Fibroblast of lung (primary cell): ENCODE data around the gene MACROD2. TPM values are rescaled to one million over a fixed set of nuclear protein-coding genes. Genes with fewer than 3 reads are reported as not detected.

Experiments
- DNase-seq, 2 donors: peaks; one replicate each; pipeline versions ENCODE4 v3.0.0 to v3.0.0-alpha.2; 2010; ENCODE audit warnings: low read depth in 2 of 2
- H2AFZ ChIP-seq: 2 replicates; pipeline ENCODE4 v1.5.1; 2012; ENCODE audit warnings: low read length, control low read depth, inconsistent platforms
- H3K27ac ChIP-seq: 2 replicates; pipeline ENCODE4 v1.5.1; 2011; ENCODE audit warnings: low read length, control low read depth; ENCODE audit not compliant: insufficient read depth
- H3K27me3 ChIP-seq: 2 replicates; pipeline ENCODE4 v1.5.1; 2011; ENCODE audit warnings: mild to moderate bottlenecking, low read length; ENCODE audit not compliant: control insufficient read depth, insufficient read depth
- H3K36me3 ChIP-seq: 2 replicates; pipeline ENCODE4 v1.5.1; 2011; ENCODE audit warnings: low read length; ENCODE audit not compliant: control insufficient read depth, insufficient read depth
- H3K4me1 ChIP-seq: 2 replicates; pipeline ENCODE4 v1.5.1; 2011; ENCODE audit warnings: low read length; ENCODE audit not compliant: control insufficient read depth, insufficient read depth; ENCODE audit errors: extremely low read depth
- H3K4me2 ChIP-seq: 2 replicates; pipeline ENCODE4 v1.5.1; 2011; ENCODE audit warnings: low read length, control low read depth; ENCODE audit not compliant: insufficient read depth; ENCODE audit errors: extremely low read depth
- H3K4me3 ChIP-seq, 4 experiments: fragments of 200-600 bp in 1 of 4; sonication (generic) in 1 of 4; replicated peaks in 1 of 4; 2 replicates each; pipeline ENCODE4 v1.5.1; 2011 to 2016; ENCODE audit warnings: low read length in 4 of 4, low read depth in 3 of 4, mild to moderate bottlenecking in 3 of 4, control low read depth in 2 of 4, inconsistent platforms in 1 of 4, mixed read lengths in 1 of 4; ENCODE audit not compliant: insufficient read depth in 1 of 4; ENCODE audit errors: control extremely low read depth in 1 of 4
- H3K79me2 ChIP-seq: 2 replicates; pipeline ENCODE4 v1.5.1; 2012; ENCODE audit warnings: mild to moderate bottlenecking, low read length, inconsistent platforms; ENCODE audit not compliant: control insufficient read depth, insufficient read depth
- H3K9ac ChIP-seq: 2 replicates; pipeline ENCODE4 v1.5.1; 2011; ENCODE audit warnings: mild to moderate bottlenecking, low read length, control low read depth; ENCODE audit not compliant: insufficient read depth
- H3K9me3 ChIP-seq: 2 replicates; pipeline ENCODE4 v1.5.1; 2012; ENCODE audit warnings: low read depth, low read length; ENCODE audit not compliant: control insufficient read depth, insufficient read depth
- H4K20me1 ChIP-seq: 2 replicates; pipeline ENCODE4 v1.5.1; 2011; ENCODE audit warnings: low read length; ENCODE audit not compliant: control insufficient read depth, insufficient read depth; ENCODE audit errors: extremely low read depth
- EZH2 ChIP-seq: IDR thresholded peaks from 2 replicates; pipeline ENCODE4 v1.5.1; 2012; ENCODE audit warnings: low read length, control low read depth, mild to moderate bottlenecking; ENCODE audit errors: missing control alignments
- polyA plus RNA-seq, 2 donors: library from polyadenylated mRNA; depleted of rRNA in 1 of 2; stranded (reverse) in 1 of 2; unstranded in 1 of 2; fragments of >200 nt; gene quantifications; 2 replicates each; pipeline ENCODE4 v1.2.1, GENCODE V29; 2011 to 2012; ENCODE audit warnings: missing spikeins in 1 of 2
- total RNA-seq: library from RNA; depleted of rRNA; stranded (reverse); fragments of >200 nt; gene quantifications from 2 replicates; pipeline ENCODE4 v1.2.1, GENCODE V29; 2014
- TF ChIP-seq, protein P1 (sequence below), 2 donors: IDR thresholded peaks in 1 of 2; conservative IDR thresholded peaks in 1 of 2; 1 replicate in 1 of 2; 2 replicates in 1 of 2; pipeline ENCODE4 v1.5.1; 2011 to 2012; ENCODE audit warnings: low read length in 2 of 2, control low read depth in 1 of 2, inconsistent platforms in 1 of 2, low read depth in 1 of 2, mild to moderate bottlenecking in 1 of 2

Gene MACROD2
- total and polyA plus RNA-seq, 2 donors (not counting 1 experiment from before 2014, with no cell fraction given), result 0.54 to 1.7 TPM

DNA sequence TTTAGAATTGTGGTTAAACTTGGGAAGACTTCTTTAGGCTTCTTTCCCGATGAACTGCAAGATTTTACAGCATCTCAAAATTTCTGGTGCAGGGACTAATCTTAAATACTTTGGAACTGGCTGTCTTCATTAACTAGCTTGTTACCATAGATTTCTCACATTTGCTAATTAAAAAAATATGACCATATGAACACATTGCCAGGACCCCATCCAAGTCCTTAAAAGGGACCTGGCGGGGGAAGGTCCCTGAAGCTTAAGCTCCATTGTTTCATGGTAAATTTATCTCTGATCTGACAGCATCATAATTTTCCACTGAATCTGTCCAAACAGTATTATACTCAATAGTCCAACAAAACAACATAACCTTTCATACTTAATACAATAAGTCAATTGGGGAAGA, 859.9 kb downstream of the MACROD2 start:
- no peak overlapping the region for H3K27ac ChIP-seq
- no peak overlapping the region for H3K4me3 ChIP-seq
- H2AFZ ChIP-seq, result no peak overlapping the region
- H3K36me3 ChIP-seq, result no peaks in the 10 kb centered on the region
- H3K9me3 ChIP-seq, result no peaks in the 10 kb centered on the region
- H4K20me1 ChIP-seq, result no peaks in the 10 kb centered on the region
- no peak overlapping the region for H3K9ac ChIP-seq
- no peak for DNase-seq
- no peaks in the 10 kb centered on the region for H3K4me1 ChIP-seq
- no peaks in the 10 kb centered on the region for H3K79me2 ChIP-seq
- no peaks in the 10 kb centered on the region for H3K27me3 ChIP-seq
- no peak overlapping the region for H3K4me2 ChIP-seq
- no peak for TF ChIP-seq EZH2
- TF ChIP-seq, protein P1, sequence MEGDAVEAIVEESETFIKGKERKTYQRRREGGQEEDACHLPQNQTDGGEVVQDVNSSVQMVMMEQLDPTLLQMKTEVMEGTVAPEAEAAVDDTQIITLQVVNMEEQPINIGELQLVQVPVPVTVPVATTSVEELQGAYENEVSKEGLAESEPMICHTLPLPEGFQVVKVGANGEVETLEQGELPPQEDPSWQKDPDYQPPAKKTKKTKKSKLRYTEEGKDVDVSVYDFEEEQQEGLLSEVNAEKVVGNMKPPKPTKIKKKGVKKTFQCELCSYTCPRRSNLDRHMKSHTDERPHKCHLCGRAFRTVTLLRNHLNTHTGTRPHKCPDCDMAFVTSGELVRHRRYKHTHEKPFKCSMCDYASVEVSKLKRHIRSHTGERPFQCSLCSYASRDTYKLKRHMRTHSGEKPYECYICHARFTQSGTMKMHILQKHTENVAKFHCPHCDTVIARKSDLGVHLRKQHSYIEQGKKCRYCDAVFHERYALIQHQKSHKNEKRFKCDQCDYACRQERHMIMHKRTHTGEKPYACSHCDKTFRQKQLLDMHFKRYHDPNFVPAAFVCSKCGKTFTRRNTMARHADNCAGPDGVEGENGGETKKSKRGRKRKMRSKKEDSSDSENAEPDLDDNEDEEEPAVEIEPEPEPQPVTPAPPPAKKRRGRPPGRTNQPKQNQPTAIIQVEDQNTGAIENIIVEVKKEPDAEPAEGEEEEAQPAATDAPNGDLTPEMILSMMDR (conservative IDR thresholded peaks at IDR 0.05 in 1 of 2, IDR thresholded peaks at IDR 0.05 in 1 of 2; ENCODE audit: low read depth in 1 of 2, low read length in 2 of 2), result no peak

DNA sequence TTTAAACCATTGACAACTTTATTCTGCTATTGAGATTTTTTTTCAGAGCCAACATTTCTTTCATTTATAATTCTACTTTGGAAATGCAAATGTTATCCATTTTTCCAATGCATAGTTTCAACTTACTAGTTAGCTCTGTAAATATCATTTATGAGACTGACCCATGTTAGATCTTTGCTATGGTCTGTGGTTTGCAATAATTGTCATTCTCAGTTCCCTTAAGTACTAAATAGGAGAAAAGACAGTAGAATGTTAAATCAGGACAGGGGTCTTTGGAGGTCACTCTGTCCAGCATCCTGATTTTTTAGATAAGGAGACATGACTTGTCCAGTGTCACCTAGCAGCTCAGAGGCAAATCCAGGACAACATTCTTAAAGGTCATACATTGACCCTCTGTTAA, 864.3 kb downstream of the MACROD2 start:
- no peak overlapping the region for H2AFZ ChIP-seq
- no peaks in the 10 kb centered on the region for H3K79me2 ChIP-seq
- H3K36me3 ChIP-seq, result no peaks in the 10 kb centered on the region
- no peak for DNase-seq
- H4K20me1 ChIP-seq, result no peaks in the 10 kb centered on the region
- no peak overlapping the region for H3K4me2 ChIP-seq
- no peak for TF ChIP-seq EZH2
- TF ChIP-seq, protein P1 (conservative IDR thresholded peaks at IDR 0.05 in 1 of 2, IDR thresholded peaks at IDR 0.05 in 1 of 2; ENCODE audit: low read depth in 1 of 2, low read length in 2 of 2), result no peak
- H3K27me3 ChIP-seq, result no peaks in the 10 kb centered on the region
- no peaks in the 10 kb centered on the region for H3K4me1 ChIP-seq
- no peak overlapping the region for H3K4me3 ChIP-seq
- H3K9me3 ChIP-seq, result no peaks in the 10 kb centered on the region
- no peak overlapping the region for H3K9ac ChIP-seq
- no peak overlapping the region for H3K27ac ChIP-seq

DNA sequence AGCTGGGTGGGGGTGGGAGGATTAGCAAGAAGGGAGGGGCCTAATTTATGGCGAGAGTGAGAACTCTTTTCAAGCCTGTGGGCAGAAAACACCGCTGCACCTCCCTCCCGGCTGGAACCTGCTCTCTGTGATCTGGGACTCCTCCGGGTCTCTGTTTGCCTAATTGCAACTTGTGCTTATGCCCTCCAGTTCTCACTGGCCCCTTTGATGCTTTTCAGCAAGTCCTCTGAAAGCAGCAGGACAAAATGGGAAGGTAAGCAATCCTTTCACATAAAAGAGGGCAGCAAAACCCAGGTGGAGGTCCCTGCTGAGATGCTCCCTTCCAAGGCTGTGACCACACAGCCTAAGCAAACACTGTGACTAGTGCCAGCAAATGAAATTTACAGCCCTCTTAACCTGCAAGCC, 865.1 kb downstream of the MACROD2 start:
- no peaks in the 10 kb centered on the region for H3K79me2 ChIP-seq
- H4K20me1 ChIP-seq, result no peaks in the 10 kb centered on the region
- H2AFZ ChIP-seq, result no peak overlapping the region
- H3K9me3 ChIP-seq, result no peaks in the 10 kb centered on the region
- no peaks in the 10 kb centered on the region for H3K4me1 ChIP-seq
- no peaks in the 10 kb centered on the region for H3K27me3 ChIP-seq
- H3K36me3 ChIP-seq, result no peaks in the 10 kb centered on the region
- DNase-seq, result no peak
- H3K9ac ChIP-seq, result no peak overlapping the region
- H3K4me3 ChIP-seq, result no peak overlapping the region
- TF ChIP-seq, protein P1 (conservative IDR thresholded peaks at IDR 0.05 in 1 of 2, IDR thresholded peaks at IDR 0.05 in 1 of 2; ENCODE audit: low read depth in 1 of 2, low read length in 2 of 2), result no peak
- no peak for TF ChIP-seq EZH2
- no peak overlapping the region for H3K27ac ChIP-seq
- H3K4me2 ChIP-seq, result no peak overlapping the region
